ENCODE results near the gene INTS13. TPM values are rescaled to one million over a fixed set of nuclear protein-coding genes. Genes with fewer than 3 reads are reported as not detected.

INTS13 gene
- total and polyA plus RNA-seq, 12 donors, result 14.1 to 22.2 (median 18.2) TPM

GRCh38 chr12:26890784-26891183 lies 47.0 kb downstream of the INTS13 start:
- 72 to 77% methylated on average over 5 of the region's 5 CpGs for WGBS, 2 donors
- TF ChIP-seq, protein P1, sequence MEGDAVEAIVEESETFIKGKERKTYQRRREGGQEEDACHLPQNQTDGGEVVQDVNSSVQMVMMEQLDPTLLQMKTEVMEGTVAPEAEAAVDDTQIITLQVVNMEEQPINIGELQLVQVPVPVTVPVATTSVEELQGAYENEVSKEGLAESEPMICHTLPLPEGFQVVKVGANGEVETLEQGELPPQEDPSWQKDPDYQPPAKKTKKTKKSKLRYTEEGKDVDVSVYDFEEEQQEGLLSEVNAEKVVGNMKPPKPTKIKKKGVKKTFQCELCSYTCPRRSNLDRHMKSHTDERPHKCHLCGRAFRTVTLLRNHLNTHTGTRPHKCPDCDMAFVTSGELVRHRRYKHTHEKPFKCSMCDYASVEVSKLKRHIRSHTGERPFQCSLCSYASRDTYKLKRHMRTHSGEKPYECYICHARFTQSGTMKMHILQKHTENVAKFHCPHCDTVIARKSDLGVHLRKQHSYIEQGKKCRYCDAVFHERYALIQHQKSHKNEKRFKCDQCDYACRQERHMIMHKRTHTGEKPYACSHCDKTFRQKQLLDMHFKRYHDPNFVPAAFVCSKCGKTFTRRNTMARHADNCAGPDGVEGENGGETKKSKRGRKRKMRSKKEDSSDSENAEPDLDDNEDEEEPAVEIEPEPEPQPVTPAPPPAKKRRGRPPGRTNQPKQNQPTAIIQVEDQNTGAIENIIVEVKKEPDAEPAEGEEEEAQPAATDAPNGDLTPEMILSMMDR (IDR thresholded peaks at IDR 0.05), result no peak
- Histone ChIP-seq H3K27ac (no peak overlapping the region), H3K36me3 (peaks cover 0 to under 1% (median 0%) of the 10 kb centered on the region in 9 donors), H3K4me1 (no peaks in the 10 kb centered on the region), H3K27me3 (no peaks in the 10 kb centered on the region), H3K9me3 (no peaks in the 10 kb centered on the region), H3K4me3 (no peak overlapping the region)
- ATAC-seq, result no peak
- DNase-seq, result no peak
- intact Hi-C loops (cut with DNase I), result no loop called here

DNA sequence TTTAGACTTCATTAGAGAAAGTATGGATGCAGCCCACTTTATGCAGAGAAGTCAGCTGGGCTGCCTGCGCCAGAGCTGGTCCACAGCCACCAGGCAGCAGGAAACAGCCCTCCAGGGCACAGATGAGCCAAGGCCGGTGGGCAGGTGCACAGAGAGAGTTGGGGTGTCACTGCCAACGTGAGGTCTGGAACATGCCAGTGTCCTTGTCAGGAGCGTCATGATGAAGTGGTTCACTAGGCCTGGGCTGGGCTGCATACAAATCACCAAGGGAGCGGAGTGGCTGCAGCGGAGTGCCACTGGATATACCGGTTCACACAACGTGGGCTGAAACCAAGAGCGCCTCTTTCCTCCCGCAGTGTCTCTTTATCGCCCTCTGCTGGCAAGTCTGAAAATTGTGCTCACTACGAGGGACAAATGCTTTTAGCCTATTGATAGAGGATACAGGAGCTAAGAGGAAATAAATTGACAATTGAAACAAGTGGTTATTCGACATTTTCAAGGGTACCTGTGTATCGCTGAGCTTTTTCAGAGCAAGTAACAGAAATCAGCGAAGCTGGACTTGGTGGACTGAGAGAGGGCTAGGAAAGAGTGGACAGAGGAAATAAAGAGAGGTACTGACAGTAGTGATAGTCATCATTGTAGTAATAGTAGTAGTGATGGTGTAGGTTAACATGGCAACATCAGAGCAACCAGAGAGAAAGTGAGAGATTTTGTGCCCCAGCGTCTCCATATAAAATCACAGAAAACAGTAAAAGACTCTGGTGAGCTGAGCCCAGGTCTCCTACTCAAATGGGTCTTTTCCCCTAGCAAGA lies 52.8 kb downstream of the INTS13 start:
- Histone ChIP-seq H3K9me3 (peaks cover 0 to 7% (median 0%) of the 10 kb centered on the region in 11 donors), H3K27ac (no peak overlapping the region), H3K4me1 (peaks cover 0 to 10% (median 4%) of the 10 kb centered on the region in 9 donors), H3K4me3 (peak overlapping the region in 1 of 10 donors; percentile 6), H3K27me3 (no peaks in the 10 kb centered on the region), H3K36me3 (no peaks in the 10 kb centered on the region)
- intact Hi-C loops (cut with DNase I), result loop anchor here (1.0 to 10.0 kb wide), 6 partner anchors 30 to 1937 kb away; partner anchors contain the start of gene ITPR2 (in 2 of the 10)
- 13 to 14% methylated on average over 16 of the region's 16 CpGs for WGBS, 2 donors
- ATAC-seq (peak; percentile 79 to 95 (median 94)), DNase-seq (peak; percentile 57 to 88)
- TF ChIP-seq, protein P1 (IDR thresholded peaks at IDR 0.05), result peak; percentile 89 to 99 (median 97)

DNA sequence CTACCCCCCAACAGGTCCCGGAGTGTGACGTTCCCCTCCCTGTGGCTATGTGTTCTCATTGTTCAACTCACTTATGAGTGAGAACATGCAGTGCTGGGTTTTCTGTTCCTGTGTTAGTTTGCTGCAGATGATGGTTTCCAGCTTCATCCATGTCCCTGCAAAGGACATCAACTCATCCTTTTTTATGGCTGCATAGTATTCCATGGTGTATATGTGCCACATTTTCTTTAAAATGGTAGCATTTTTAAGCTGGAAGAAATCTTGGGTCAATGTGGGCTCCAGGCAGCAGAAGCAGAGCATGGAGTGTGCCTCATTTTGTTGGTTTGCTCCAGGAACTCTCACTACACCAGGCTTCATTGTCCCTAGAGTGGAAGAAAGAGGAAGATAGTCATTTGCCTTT lies 57.2 kb downstream of the INTS13 start:
- intact Hi-C loops (cut with DNase I), result loop anchor here in 3 of 10 donors (5.0 to 10.0 kb wide), 2 partner anchors 46 to 1942 kb away; partner anchors contain the start of gene ITPR2 (in 2 of the 3)
- H3K27me3 ChIP-seq, result no peaks in the 10 kb centered on the region
- no peak overlapping the region for H3K4me3 ChIP-seq
- TF ChIP-seq, protein P1 (IDR thresholded peaks at IDR 0.05), result no peak
- ATAC-seq, result no peak
- WGBS, 2 donors, result 65 to 100% methylated on average over 2 of the region's 2 CpGs
- no peak for DNase-seq
- H3K27ac ChIP-seq, result no peak overlapping the region
- H3K4me1 ChIP-seq, result peaks cover 0 to 29% (median 22%) of the 10 kb centered on the region in 9 donors
- peaks cover 0 to 7% (median 0%) of the 10 kb centered on the region in 11 donors for H3K9me3 ChIP-seq
- H3K36me3 ChIP-seq, result no peaks in the 10 kb centered on the region

GRCh38 chr12:26878661-26879119 lies 59.1 kb downstream of the INTS13 start:
- Histone ChIP-seq H3K4me1 (peaks cover 0 to 35% (median 23%) of the 10 kb centered on the region in 9 donors), H3K27me3 (no peaks in the 10 kb centered on the region), H3K4me3 (no peak overlapping the region), H3K36me3 (no peaks in the 10 kb centered on the region), H3K9me3 (peaks cover 0 to 6% (median 0%) of the 10 kb centered on the region in 11 donors), H3K27ac (peak overlapping the region in 7 of 10 donors; percentile 32 to 77 (median 64))
- intact Hi-C loops (cut with DNase I), result no loop called here
- TF ChIP-seq, protein P1 (IDR thresholded peaks at IDR 0.05), result no peak
- ATAC-seq (peak; percentile 90 to 96 (median 94)), DNase-seq (peak; percentile 84 to 85)
- 7 to 19% methylated on average over 6 of the region's 6 CpGs for WGBS, 2 donors

All from heart right ventricle (tissue), 16 donors.